Vagina (tissue), 2 donors: ENCODE results near the gene OR3A3.

Experiments used
- POLR2AphosphoS5 ChIP-seq, 2 donors: sonication (generic); formaldehyde crosslinking; IDR thresholded peaks; one replicate each; pipeline ENCODE4 v1.9.0; 2017; ENCODE audit warnings: antibody characterized with exemption in 2 of 2, mild to moderate bottlenecking in 2 of 2, low read depth in 1 of 2; ENCODE audit not compliant: insufficient read depth in 1 of 2
- TF ChIP-seq, protein P1 (sequence below), 3 experiments: fragments of 450-650 bp in 2 of 3; fragments of 200-600 bp in 1 of 3; sonication (generic) in 1 of 3; IDR thresholded peaks; one replicate each; pipeline ENCODE4 v1.5.1; 2017 to 2019; ENCODE audit warnings: antibody characterized with exemption in 3 of 3, mild to moderate bottlenecking in 2 of 3, moderate library complexity in 2 of 3

DNA sequence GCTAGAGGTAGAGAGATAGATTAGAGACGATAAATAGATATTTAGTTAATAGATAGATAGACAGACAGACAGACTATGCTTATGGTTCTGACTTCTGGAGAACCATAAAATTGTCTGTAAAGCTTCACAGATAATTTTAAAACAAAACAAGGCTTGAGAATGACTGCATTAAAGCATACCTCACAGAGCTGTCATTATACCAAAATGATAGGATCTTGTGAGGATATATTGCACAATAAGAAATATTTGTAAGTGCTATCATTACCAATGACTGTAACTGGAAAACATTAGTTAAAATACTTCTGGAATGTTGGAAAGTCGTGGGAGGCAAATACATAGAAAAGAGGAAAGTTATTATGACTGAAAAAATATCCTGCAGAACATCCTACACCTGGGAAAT is 9.4 kb upstream of the OR3A3 start:
- no peak for TF ChIP-seq POLR2AphosphoS5 (IDR thresholded peaks at IDR 0.05; ENCODE audit: insufficient read depth in 1 of 2, low read depth in 1 of 2)
- TF ChIP-seq, protein P1, sequence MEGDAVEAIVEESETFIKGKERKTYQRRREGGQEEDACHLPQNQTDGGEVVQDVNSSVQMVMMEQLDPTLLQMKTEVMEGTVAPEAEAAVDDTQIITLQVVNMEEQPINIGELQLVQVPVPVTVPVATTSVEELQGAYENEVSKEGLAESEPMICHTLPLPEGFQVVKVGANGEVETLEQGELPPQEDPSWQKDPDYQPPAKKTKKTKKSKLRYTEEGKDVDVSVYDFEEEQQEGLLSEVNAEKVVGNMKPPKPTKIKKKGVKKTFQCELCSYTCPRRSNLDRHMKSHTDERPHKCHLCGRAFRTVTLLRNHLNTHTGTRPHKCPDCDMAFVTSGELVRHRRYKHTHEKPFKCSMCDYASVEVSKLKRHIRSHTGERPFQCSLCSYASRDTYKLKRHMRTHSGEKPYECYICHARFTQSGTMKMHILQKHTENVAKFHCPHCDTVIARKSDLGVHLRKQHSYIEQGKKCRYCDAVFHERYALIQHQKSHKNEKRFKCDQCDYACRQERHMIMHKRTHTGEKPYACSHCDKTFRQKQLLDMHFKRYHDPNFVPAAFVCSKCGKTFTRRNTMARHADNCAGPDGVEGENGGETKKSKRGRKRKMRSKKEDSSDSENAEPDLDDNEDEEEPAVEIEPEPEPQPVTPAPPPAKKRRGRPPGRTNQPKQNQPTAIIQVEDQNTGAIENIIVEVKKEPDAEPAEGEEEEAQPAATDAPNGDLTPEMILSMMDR (IDR thresholded peaks at IDR 0.05), result no peak
